IMR-90 (cell line): Measurements from ENCODE around the gene CACNA2D3. TPM values are rescaled to one million over a fixed set of nuclear protein-coding genes. Genes with fewer than 3 reads are reported as not detected.

Experiments used
- ATAC-seq: fragments of 200-7000 bp; cut with Tn5 transposase; 2 replicates; pipeline ENCODE4 v1.9.1; 2020; ENCODE audit warnings: low read depth, mild to moderate bottlenecking, moderate library complexity
- BruUV-seq: library from RNA; stranded (reverse); fragments of 400-500 nt; replicated peaks from 2 replicates; lab custom pipeline; 2021; lab: Mats Ljungman, UMichigan
- CTCF ChIA-PET: fragments of 300-600 bp; formaldehyde crosslinking; extraction: SDS; loops from one replicate; lab custom pipeline; 2021; ENCODE audit warnings: antibody characterized with exemption; lab: Yijun Ruan, JAX
- POLR2A ChIA-PET: fragments of 300-600 bp; sonication (Branson Sonifier 250); formaldehyde crosslinking; loops from one replicate; lab custom pipeline; 2022; ENCODE audit warnings: antibody characterized with exemption; ENCODE audit not compliant: unreplicated experiment; lab: Charles Lee
- DNase-seq: peaks from one replicate; pipeline ENCODE4 v3.0.0; 2013
- H2AFZ ChIP-seq: replicated peaks from 2 replicates; pipeline ENCODE3; 2013; ENCODE audit warnings: low read length, mild to moderate bottlenecking; ENCODE audit not compliant: poor library complexity
- H2AK5ac ChIP-seq: 2 replicates; pipeline ENCODE4 v1.6.1; 2013; ENCODE audit warnings: low read depth, low read length, inconsistent platforms
- H2AK9ac ChIP-seq: replicated peaks from 2 replicates; pipeline ENCODE3; 2013; ENCODE audit warnings: mild to moderate bottlenecking, low read depth, low read length, moderate library complexity; ENCODE audit not compliant: poor library complexity
- H2BK120ac ChIP-seq: 2 replicates; pipeline ENCODE4 v1.6.1; 2013; ENCODE audit warnings: low read depth, low read length, inconsistent platforms
- H2BK15ac ChIP-seq: 3 replicates; pipeline ENCODE4 v1.6.1; 2013; ENCODE audit warnings: low read depth, low read length, inconsistent platforms
- H2BK20ac ChIP-seq: 2 replicates; pipeline ENCODE4 v1.6.1; 2013; ENCODE audit warnings: low read depth, mild to moderate bottlenecking, inconsistent platforms, low read length, moderate library complexity
- H2BK5ac ChIP-seq: 2 replicates; pipeline ENCODE4 v1.6.1; 2013; ENCODE audit warnings: mild to moderate bottlenecking, low read depth, low read length, inconsistent platforms; ENCODE audit not compliant: poor library complexity, severe bottlenecking
- H3K14ac ChIP-seq: replicated peaks from 2 replicates; pipeline ENCODE4 v1.6.1; 2013; ENCODE audit warnings: low read depth, low read length, inconsistent platforms
- H3K18ac ChIP-seq: 2 replicates; pipeline ENCODE4 v1.6.1; 2013; ENCODE audit warnings: low read depth, low read length, control low read depth
- H3K23ac ChIP-seq: 2 replicates; pipeline ENCODE4 v1.6.1; 2013; ENCODE audit warnings: low read depth, low read length, inconsistent platforms
- H3K27ac ChIP-seq: 2 replicates; pipeline ENCODE4 v1.5.1; 2013; ENCODE audit warnings: mild to moderate bottlenecking, control low read depth, low read length; ENCODE audit not compliant: insufficient read depth
- H3K27me3 ChIP-seq: 2 replicates; pipeline ENCODE4 v1.6.1; 2013; ENCODE audit warnings: low read length; ENCODE audit not compliant: control insufficient read depth, insufficient read depth
- H3K36me3 ChIP-seq: 2 replicates; pipeline ENCODE4 v1.6.1; 2013; ENCODE audit warnings: low read length, mixed read lengths; ENCODE audit not compliant: control insufficient read depth, insufficient read depth
- H3K4ac ChIP-seq: 2 replicates; pipeline ENCODE4 v1.6.1; 2013; ENCODE audit warnings: low read depth, low read length, inconsistent platforms
- H3K4me1 ChIP-seq: 2 replicates; pipeline ENCODE4 v1.6.1; 2013; ENCODE audit warnings: low read length, mixed read lengths; ENCODE audit not compliant: control insufficient read depth, insufficient read depth
- H3K4me2 ChIP-seq: 2 replicates; pipeline ENCODE4 v1.6.1; 2013; ENCODE audit warnings: low read depth, mild to moderate bottlenecking, control low read depth, low read length, moderate library complexity
- H3K4me3 ChIP-seq: 2 replicates; pipeline ENCODE4 v1.5.1; 2013; ENCODE audit warnings: low read depth, mild to moderate bottlenecking, control low read depth, low read length, moderate library complexity; ENCODE audit not compliant: insufficient read depth
- H3K56ac ChIP-seq: 2 replicates; pipeline ENCODE4 v1.6.1; 2013; ENCODE audit warnings: low read length, inconsistent platforms; ENCODE audit not compliant: insufficient read depth; ENCODE audit errors: extremely low read depth
- H3K79me1 ChIP-seq, 2 experiments: 2 replicates each; pipeline ENCODE4 v1.6.1; 2013; ENCODE audit warnings: low read length in 2 of 2, inconsistent platforms in 1 of 2, low read depth in 1 of 2
- H3K9ac ChIP-seq: 2 replicates; pipeline ENCODE4 v1.6.1; 2013; ENCODE audit warnings: low read depth, low read length, control low read depth
- H3K9me1 ChIP-seq: 2 replicates; pipeline ENCODE4 v1.6.1; 2013; ENCODE audit warnings: low read length, inconsistent platforms; ENCODE audit not compliant: insufficient read depth
- H3K9me3 ChIP-seq: 2 replicates; pipeline ENCODE4 v1.6.1; 2013; ENCODE audit warnings: low read length; ENCODE audit not compliant: control insufficient read depth, insufficient read depth
- H4K20me1 ChIP-seq: 2 replicates; pipeline ENCODE4 v1.6.1; 2013; ENCODE audit warnings: low read length, inconsistent platforms; ENCODE audit not compliant: insufficient read depth
- H4K5ac ChIP-seq: 2 replicates; pipeline ENCODE4 v1.6.1; 2013; ENCODE audit warnings: mild to moderate bottlenecking, low read depth, low read length, control low read depth
- H4K8ac ChIP-seq, 2 experiments: 2 replicates each; pipeline ENCODE4 v1.6.1; 2013; ENCODE audit warnings: low read depth in 2 of 2, low read length in 2 of 2, control low read depth in 1 of 2, inconsistent platforms in 1 of 2
- H4K91ac ChIP-seq: 2 replicates; pipeline ENCODE4 v1.6.1; 2013; ENCODE audit warnings: low read depth, low read length, inconsistent platforms; ENCODE audit not compliant: insufficient read depth
- BHLHE40 ChIP-seq: fragments of 150-350 bp; IDR thresholded peaks from 2 replicates; pipeline ENCODE4 v1.6.1; 2016; ENCODE audit warnings: mild to moderate bottlenecking, low read depth, low read length
- CEBPB ChIP-seq: IDR thresholded peaks from 2 replicates; pipeline ENCODE4 v1.6.1; 2012; ENCODE audit warnings: low read depth, low read length, improper control_type of control experiment
- CHD1 ChIP-seq: IDR thresholded peaks from 2 replicates; pipeline ENCODE4 v1.6.1; 2012; ENCODE audit warnings: low read depth, low read length, improper control_type of control experiment
- FOS ChIP-seq: fragments of 150-350 bp; IDR thresholded peaks from 2 replicates; pipeline ENCODE4 v1.6.1; 2016; ENCODE audit warnings: low read depth, low read length
- MAFK ChIP-seq: IDR thresholded peaks from 2 replicates; pipeline ENCODE4 v1.6.1; 2012; ENCODE audit warnings: low read depth, low read length, improper control_type of control experiment
- MAZ ChIP-seq: IDR thresholded peaks from 2 replicates; pipeline ENCODE4 v1.6.1; 2012; ENCODE audit warnings: low read depth, mild to moderate bottlenecking, low read length, improper control_type of control experiment, moderate library complexity, borderline replicate concordance
- MXI1 ChIP-seq: IDR thresholded peaks from 2 replicates; pipeline ENCODE4 v1.6.1; 2012; ENCODE audit warnings: low read depth, mild to moderate bottlenecking, low read length, moderate library complexity, borderline replicate concordance
- NFE2L2 ChIP-seq: fragments of 150-350 bp; IDR thresholded peaks from 2 replicates; pipeline ENCODE4 v1.6.1; 2016; ENCODE audit warnings: low read depth, mild to moderate bottlenecking, low read length
- POLR2A ChIP-seq: IDR thresholded peaks from 2 replicates; pipeline ENCODE4 v1.6.1; 2012; ENCODE audit warnings: mild to moderate bottlenecking, low read depth, low read length
- RAD21 ChIP-seq: IDR thresholded peaks from 2 replicates; pipeline ENCODE4 v1.6.1; 2012; ENCODE audit warnings: low read length, improper control_type of control experiment
- RCOR1 ChIP-seq: IDR thresholded peaks from 2 replicates; pipeline ENCODE4 v1.6.1; 2012; ENCODE audit warnings: mild to moderate bottlenecking, low read length, improper control_type of control experiment; ENCODE audit not compliant: insufficient replicate concordance
- RFX5 ChIP-seq: IDR thresholded peaks from 2 replicates; pipeline ENCODE4 v1.8.0; 2012; ENCODE audit warnings: low read depth, mild to moderate bottlenecking, low read length, moderate library complexity
- SMC3 ChIP-seq: fragments of 150-350 bp; IDR thresholded peaks from 2 replicates; pipeline ENCODE4 v1.6.1; 2016; ENCODE audit warnings: low read depth, mild to moderate bottlenecking, antibody characterized with exemption, low read length, moderate library complexity
- WGBS, 2 experiments: methylation state at CpG; one replicate each; pipeline versions ENCODE4 v1.1.5 to v1.1.7; 2013; ENCODE audit warnings: missing lambda C conversion rate in 2 of 2; ENCODE audit not compliant: insufficient read length in 1 of 2; ENCODE audit errors: extremely low coverage in 2 of 2; 5-methylcytosine and 5-hydroxymethylcytosine counted together
- dilution Hi-C: fragments of 300-500 bp; cut with HindIII; formaldehyde crosslinking; loops from one replicate; pipeline ENCODE4 v1.14.3; 2018; ENCODE audit warnings: low sequenced_read_pairs; ENCODE audit not compliant: unreplicated experiment
- in situ Hi-C: fragments of 300-500 bp; cut with MboI; formaldehyde crosslinking; loops from 3 replicates; pipeline ENCODE4 v1.14.3; 2019; ENCODE audit warnings: low sequenced_read_pairs, inconsistent platforms, mixed read lengths
- intact Hi-C: fragments of 100-400 bp; cut with micrococcal nuclease; formaldehyde crosslinking; loops from 2 replicates; pipeline ENCODE4 v1.10.0; 2022
- polyA plus RNA-seq, 3 experiments: library from polyadenylated mRNA; depleted of rRNA; stranded (reverse); fragments of >200 nt; gene quantifications; 2 replicates each; pipeline ENCODE4 v1.2.3, GENCODE V29; 2012; ENCODE audit warnings: low replicate concordance in 1 of 3
- total RNA-seq: library from RNA; depleted of rRNA; stranded (reverse); fragments of >200 nt; gene quantifications from 2 replicates; pipeline ENCODE4 v1.2.3, GENCODE V29; 2012
- TF ChIP-seq, protein P1 (sequence below): fragments of 150-350 bp; IDR thresholded peaks from 2 replicates; pipeline ENCODE4 v1.6.1; 2017; ENCODE audit warnings: mild to moderate bottlenecking, antibody characterized with exemption, low read length, low read depth
- TF ChIP-seq, protein P2 (sequence below): conservative IDR thresholded peaks from 2 replicates; pipeline ENCODE4 v1.5.1; 2012; ENCODE audit warnings: mild to moderate bottlenecking, low read depth, low read length, improper control_type of control experiment
- TF ChIP-seq, protein P3 (sequence below): fragments of 150-350 bp; IDR thresholded peaks from 2 replicates; pipeline ENCODE4 v1.6.1; 2016; ENCODE audit warnings: low read depth, mild to moderate bottlenecking, low read length, moderate library complexity, borderline replicate concordance

The CACNA2D3 gene
- total and polyA plus RNA-seq, 2 of the 4 experiments (the other 2 are of a cell fraction): 0.36 to 0.41 TPM

DNA sequence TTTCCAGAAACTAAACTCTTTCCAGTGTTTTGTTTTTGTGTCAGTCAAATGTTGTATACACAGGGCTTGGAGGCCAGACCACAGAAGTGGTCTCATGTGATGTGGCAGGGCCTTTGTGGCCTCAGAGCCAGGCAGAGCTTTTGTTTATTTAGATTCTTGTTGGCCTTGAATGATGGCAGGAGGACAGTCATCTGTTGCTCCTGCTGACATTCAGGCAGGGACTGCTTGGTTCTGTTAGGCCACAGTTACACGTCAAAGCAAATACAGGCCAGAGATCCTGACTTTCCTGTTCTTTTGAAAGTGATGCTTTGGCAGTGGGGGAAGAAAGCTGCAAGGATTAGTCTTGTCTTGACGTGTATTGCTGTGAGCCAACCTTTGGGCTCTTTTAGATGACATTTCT lies 325.1 kb downstream of the CACNA2D3 start:
- WGBS, 2 experiments: no CpG with 5 or more reads among the region's 2 CpGs
- no peak overlapping the region for H2AFZ ChIP-seq
- TF ChIP-seq BHLHE40 (no peak), NFE2L2 (no peak), MAFK (no peak), POLR2A (no peak), CHD1 (no peak), MAZ (no peak), FOS (no peak), RFX5 (no peak), SMC3 (no peak), MXI1 (no peak), RAD21 (no peak), RCOR1 (no peak), CEBPB (no peak)
- TF ChIP-seq, protein P1, sequence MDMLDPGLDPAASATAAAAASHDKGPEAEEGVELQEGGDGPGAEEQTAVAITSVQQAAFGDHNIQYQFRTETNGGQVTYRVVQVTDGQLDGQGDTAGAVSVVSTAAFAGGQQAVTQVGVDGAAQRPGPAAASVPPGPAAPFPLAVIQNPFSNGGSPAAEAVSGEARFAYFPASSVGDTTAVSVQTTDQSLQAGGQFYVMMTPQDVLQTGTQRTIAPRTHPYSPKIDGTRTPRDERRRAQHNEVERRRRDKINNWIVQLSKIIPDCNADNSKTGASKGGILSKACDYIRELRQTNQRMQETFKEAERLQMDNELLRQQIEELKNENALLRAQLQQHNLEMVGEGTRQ: no peak
- TF ChIP-seq, protein P2, sequence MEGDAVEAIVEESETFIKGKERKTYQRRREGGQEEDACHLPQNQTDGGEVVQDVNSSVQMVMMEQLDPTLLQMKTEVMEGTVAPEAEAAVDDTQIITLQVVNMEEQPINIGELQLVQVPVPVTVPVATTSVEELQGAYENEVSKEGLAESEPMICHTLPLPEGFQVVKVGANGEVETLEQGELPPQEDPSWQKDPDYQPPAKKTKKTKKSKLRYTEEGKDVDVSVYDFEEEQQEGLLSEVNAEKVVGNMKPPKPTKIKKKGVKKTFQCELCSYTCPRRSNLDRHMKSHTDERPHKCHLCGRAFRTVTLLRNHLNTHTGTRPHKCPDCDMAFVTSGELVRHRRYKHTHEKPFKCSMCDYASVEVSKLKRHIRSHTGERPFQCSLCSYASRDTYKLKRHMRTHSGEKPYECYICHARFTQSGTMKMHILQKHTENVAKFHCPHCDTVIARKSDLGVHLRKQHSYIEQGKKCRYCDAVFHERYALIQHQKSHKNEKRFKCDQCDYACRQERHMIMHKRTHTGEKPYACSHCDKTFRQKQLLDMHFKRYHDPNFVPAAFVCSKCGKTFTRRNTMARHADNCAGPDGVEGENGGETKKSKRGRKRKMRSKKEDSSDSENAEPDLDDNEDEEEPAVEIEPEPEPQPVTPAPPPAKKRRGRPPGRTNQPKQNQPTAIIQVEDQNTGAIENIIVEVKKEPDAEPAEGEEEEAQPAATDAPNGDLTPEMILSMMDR: no peak
- TF ChIP-seq, protein P3, sequence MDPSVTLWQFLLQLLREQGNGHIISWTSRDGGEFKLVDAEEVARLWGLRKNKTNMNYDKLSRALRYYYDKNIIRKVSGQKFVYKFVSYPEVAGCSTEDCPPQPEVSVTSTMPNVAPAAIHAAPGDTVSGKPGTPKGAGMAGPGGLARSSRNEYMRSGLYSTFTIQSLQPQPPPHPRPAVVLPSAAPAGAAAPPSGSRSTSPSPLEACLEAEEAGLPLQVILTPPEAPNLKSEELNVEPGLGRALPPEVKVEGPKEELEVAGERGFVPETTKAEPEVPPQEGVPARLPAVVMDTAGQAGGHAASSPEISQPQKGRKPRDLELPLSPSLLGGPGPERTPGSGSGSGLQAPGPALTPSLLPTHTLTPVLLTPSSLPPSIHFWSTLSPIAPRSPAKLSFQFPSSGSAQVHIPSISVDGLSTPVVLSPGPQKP: no peak
- no peaks in the 10 kb centered on the region for H4K20me1 ChIP-seq
- no peak for DNase-seq
- H3K4me1 ChIP-seq: no peaks in the 10 kb centered on the region
- no peak overlapping the region for H2BK5ac ChIP-seq
- no peaks in the 10 kb centered on the region for H3K27me3 ChIP-seq
- no peaks in the 10 kb centered on the region for H3K79me1 ChIP-seq
- no peak overlapping the region for H4K91ac ChIP-seq
- in situ Hi-C loops: loop anchor here (25.0 kb wide), 1 partner anchor 390 kb away; no protein-coding TSS in a partner anchor
- H2AK9ac ChIP-seq: no peak overlapping the region
- no peak overlapping the region for H2AK5ac ChIP-seq
- ATAC-seq: no peak
- no peak overlapping the region for H3K14ac ChIP-seq
- H3K18ac ChIP-seq: no peak overlapping the region
- no TSS peak for BruUV-seq
- H2BK120ac ChIP-seq: no peak overlapping the region
- no peak overlapping the region for H4K8ac ChIP-seq
- no peak overlapping the region for H3K4me2 ChIP-seq
- ChIA-PET CTCF (no interaction called here), POLR2A (no interaction called here)
- no peak overlapping the region for H2BK15ac ChIP-seq
- no peak overlapping the region for H3K23ac ChIP-seq
- no peak overlapping the region for H3K4me3 ChIP-seq
- H3K36me3 ChIP-seq: no peaks in the 10 kb centered on the region
- H3K4ac ChIP-seq: no peak overlapping the region
- intact Hi-C loops: no loop called here
- dilution Hi-C loops: no loop called here
- no peaks in the 10 kb centered on the region for H3K9me1 ChIP-seq
- peaks cover 2% of the 10 kb centered on the region; the same call in 1 of the 2 replicates for H3K9me3 ChIP-seq
- no peak overlapping the region for H4K5ac ChIP-seq
- no peak overlapping the region for H3K56ac ChIP-seq
- no peak overlapping the region for H2BK20ac ChIP-seq
- no peak overlapping the region for H3K9ac ChIP-seq
- no peak overlapping the region for H3K27ac ChIP-seq
